Omental fat pad (tissue), 4 donors: ENCODE results near the gene TMCC1. TPM values are rescaled to one million over a fixed set of nuclear protein-coding genes. Genes with fewer than 3 reads are reported as not detected.

Source experiments
- ATAC-seq: fragments of 150-250 bp; one replicate; pipeline ENCODE4 v1.9.1; 2016; ENCODE audit warnings: mild to moderate bottlenecking, moderate library complexity; ENCODE audit not compliant: low FRiP score
- DNase-seq: peaks from one replicate; pipeline ENCODE4 v3.0.0-alpha.2; 2019; ENCODE audit warnings: low spot score
- total RNA-seq, 4 donors: library from RNA; depleted of rRNA; stranded (reverse); fragments of >200 nt; gene quantifications; one replicate each; pipeline ENCODE4 v1.1.0, GENCODE V29; 2016
- TF ChIP-seq, protein P1 (sequence below), 3 donors: fragments of 450-650 bp; IDR thresholded peaks; one replicate each; pipeline ENCODE4 v1.5.1; 2016 to 2017; ENCODE audit warnings: antibody characterized with exemption in 3 of 3, mild to moderate bottlenecking in 3 of 3, moderate library complexity in 2 of 3

Gene TMCC1
- total RNA-seq, 4 donors from 2014 or later = 14.6 to 33.5 (median 23.2) TPM

DNA sequence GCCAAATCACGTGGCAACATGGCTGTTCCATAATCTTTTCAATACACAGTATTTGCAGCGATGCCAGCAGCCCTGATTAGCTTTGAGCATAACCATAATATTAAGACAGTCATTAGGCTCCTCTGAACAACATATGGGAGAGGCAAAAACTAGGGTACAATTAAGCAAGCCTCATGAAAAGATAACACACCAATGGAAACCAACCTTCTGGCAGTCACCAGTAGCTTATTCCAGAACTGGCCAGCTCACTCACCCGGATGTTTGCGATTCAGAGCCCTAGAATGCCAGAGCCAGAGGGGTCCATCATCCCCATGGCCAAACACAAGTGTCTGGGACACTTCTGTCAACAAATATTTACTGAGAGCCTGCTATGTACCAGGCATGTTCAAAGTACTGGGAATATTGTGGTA is 238.2 kb downstream of the TMCC1 start:
- DNase-seq (no peak), ATAC-seq (no peak)
- TF ChIP-seq, protein P1, sequence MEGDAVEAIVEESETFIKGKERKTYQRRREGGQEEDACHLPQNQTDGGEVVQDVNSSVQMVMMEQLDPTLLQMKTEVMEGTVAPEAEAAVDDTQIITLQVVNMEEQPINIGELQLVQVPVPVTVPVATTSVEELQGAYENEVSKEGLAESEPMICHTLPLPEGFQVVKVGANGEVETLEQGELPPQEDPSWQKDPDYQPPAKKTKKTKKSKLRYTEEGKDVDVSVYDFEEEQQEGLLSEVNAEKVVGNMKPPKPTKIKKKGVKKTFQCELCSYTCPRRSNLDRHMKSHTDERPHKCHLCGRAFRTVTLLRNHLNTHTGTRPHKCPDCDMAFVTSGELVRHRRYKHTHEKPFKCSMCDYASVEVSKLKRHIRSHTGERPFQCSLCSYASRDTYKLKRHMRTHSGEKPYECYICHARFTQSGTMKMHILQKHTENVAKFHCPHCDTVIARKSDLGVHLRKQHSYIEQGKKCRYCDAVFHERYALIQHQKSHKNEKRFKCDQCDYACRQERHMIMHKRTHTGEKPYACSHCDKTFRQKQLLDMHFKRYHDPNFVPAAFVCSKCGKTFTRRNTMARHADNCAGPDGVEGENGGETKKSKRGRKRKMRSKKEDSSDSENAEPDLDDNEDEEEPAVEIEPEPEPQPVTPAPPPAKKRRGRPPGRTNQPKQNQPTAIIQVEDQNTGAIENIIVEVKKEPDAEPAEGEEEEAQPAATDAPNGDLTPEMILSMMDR (IDR thresholded peaks at IDR 0.05) = no peak

DNA sequence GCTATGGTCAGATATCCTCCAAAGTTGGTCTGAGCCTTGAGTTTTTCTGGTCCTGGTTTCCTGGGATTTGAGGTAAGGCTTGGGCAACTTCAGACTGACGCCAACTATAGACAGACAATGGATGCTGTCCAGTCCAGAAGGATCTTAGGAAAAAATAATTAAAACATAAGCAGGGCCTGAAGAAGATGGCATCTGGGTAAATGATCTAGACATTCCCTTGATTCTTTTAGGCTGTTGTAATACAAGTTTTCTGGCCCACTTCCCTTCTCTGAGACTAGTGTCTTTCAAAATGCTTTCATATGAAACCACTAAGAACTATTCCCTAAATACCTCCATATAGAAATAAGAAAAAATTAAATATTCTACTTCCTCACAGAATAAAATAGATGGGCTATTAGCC is 239.4 kb downstream of the TMCC1 start:
- TF ChIP-seq, protein P1 (IDR thresholded peaks at IDR 0.05) = no peak
- DNase-seq (no peak), ATAC-seq (no peak)

DNA sequence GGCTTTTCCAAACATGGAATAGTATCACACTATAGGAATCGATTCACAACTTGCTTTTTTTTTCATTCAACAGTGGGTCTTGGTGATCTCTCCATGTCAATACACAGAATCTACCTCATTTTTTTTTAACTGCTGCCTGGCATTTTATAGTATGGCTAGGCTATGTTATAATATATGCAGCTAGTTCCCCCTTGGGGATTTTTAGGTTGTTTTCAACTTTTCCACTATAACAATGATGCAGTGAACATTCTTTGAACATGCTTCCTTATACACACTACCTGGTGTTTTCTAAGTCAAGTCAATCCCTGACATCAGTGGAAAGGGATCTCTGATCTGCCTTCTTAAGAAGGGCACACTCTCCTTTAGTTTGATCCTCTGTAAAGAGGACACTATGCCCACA is 240.5 kb downstream of the TMCC1 start:
- DNase-seq (no peak), ATAC-seq (no peak)
- TF ChIP-seq, protein P1 (IDR thresholded peaks at IDR 0.05) = no peak

DNA sequence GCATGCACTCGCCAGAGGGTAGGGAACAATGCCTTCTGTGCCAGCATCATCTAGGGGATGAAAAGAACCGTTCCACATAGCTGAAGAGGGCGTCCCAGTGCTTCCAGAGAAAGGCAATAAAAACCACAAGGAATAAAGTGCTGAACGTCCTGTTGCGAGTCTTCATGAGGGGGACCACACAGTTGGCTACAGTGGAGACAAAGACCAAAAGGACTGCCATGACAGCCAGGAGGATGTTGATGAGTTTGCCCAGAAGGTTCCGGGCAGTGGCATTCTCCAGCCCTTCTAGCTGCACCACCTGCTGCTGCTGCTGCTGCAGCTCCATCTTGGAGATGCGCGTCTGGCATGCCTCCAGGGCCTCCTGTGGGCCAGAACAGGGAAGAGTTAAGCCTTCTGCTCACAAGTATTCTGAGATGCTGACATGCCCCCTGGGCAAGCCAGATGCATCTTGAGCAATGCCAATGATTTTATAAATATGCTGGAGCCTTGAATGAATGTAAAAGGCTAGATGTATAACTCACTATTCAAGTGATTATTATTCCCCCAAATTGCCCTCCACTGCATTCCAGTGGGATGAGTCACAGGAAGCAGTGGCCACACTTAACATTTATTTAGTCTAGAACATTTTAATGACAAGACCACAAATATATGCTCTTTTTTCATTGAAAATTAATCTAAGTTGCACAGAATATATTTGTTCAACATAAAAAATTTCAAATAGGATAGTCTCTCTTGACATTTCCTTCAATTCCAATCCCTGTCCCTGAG is 241.9 kb downstream of the TMCC1 start:
- ATAC-seq (no peak), DNase-seq (no peak)
- TF ChIP-seq, protein P1 (IDR thresholded peaks at IDR 0.05) = no peak

DNA sequence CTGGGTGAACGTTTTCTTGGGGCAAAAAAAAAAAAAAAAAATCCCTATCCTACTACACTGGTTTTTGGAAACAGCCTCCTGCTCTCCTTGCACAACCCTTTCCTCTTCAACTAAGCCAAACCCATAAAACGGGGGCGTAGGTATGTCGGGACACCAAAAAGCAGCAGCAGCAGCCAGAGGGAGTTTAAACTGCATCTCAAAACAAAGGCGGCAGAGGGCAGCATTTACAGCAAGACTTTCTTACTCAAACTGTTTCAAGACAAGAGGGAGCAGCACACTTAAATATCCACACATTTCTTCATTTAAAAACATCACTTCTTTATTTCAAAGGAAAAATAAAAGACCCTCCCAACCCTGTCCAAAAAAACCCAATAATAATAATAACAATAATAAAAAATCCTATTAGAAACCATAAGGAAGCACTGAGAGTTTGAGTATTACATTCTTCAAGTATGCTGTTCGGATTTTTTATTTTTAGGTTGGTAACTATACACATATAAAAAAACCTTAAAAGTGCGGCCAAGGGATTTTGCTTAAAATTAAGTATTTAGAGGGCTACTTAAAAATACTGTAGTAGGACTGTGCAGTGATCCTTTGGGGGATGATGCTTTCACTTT is 243.1 kb downstream of the TMCC1 start:
- TF ChIP-seq, protein P1 (IDR thresholded peaks at IDR 0.05) = peak in 1 of 3 donors; percentile 18
- ATAC-seq = peak; percentile 80
- peak; percentile 43 for DNase-seq

DNA sequence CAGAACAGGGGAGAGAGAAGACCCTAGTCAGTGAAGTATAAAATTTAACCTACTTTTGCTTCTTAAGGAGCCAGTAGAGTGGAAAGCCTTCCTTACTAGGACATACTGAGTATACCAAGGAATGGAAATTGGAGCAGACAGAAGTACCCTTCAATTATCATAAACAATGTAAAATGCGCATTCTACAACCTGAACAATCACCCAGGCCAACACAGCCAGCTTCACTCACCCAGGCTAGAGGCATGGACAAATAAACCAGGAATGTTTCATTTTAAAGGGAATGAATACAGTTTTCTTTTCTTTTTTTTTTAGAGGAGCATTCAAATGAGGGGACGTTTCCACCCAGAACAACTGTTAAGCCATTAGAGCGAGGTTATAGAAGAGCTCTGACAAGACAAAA is 245.1 kb downstream of the TMCC1 start:
- TF ChIP-seq, protein P1 (IDR thresholded peaks at IDR 0.05) = no peak
- no peak for DNase-seq
- ATAC-seq = no peak

DNA sequence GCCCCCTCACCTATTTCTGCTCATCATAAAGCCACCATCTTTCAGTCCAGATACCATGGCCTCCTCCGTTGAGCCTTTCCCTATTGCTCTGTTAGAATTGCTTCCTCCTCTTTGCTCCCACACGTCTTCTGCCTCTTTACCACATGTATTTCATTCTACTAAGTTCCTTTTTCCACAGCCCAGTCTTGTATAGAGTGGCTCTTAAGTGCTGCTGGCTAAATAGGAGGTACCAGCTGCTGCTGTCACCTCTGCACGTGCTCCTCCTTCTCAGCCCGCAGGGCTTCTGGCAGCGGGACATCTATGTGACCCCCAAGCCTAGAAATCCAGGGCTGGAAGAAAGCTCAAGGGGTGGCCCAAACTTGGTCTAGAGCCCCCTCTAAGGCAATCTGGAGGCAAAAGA is 248.2 kb downstream of the TMCC1 start:
- no peak for DNase-seq
- TF ChIP-seq, protein P1 (IDR thresholded peaks at IDR 0.05) = no peak
- no peak for ATAC-seq
